Measurements from ENCODE around the gene OR4K13. TPM values are rescaled to one million over a fixed set of nuclear protein-coding genes. Genes with fewer than 3 reads are reported as not detected.

The OR4K13 gene
- not detected in 2 replicates for total RNA-seq
- long read RNA-seq: 0 reads

GRCh38 chr14:20035938-20036337 lies at the start of gene OR4K13:
Gene OR4K13 (minus strand): TSS chr14:20036038. CDS start chr14:20034758, 1,280 bp downstream.
- Mint-ChIP-seq H3K9me3 (peaks cover 9% of the 10 kb centered on the region), H3K27me3 (ENCODE audit: low read depth) (no peaks in the 10 kb centered on the region), H3K27ac (ENCODE audit: unreplicated experiment) (no peak within 1 kb of the TSS), H3K36me3 (ENCODE audit: low read depth) (peaks cover 5% of the 10 kb centered on the region), H3K4me1 (no peaks in the 10 kb centered on the region), H3K4me3 (no peak within 1 kb of the TSS)
- no peak for DNase-seq (ENCODE audit: low read depth, low spot score)
- TF ChIP-seq CTCF (conservative IDR thresholded peaks at IDR 0.05): no peak

GRCh38 chr14:20059745-20060144 lies 23.9 kb upstream of the OR4K13 start, which contains the start of gene OR4L1:
Gene OR4L1 (plus strand): TSS chr14:20060045. CDS start chr14:20060045, 0 bp downstream.
- H3K4me3 Mint-ChIP-seq: no peak within 1 kb of the TSS
- H3K9me3 Mint-ChIP-seq: peaks cover 21% of the 10 kb centered on the region
- DNase-seq (ENCODE audit: low read depth, low spot score): no peak
- H3K4me1 Mint-ChIP-seq: no peaks in the 10 kb centered on the region
- H3K27ac Mint-ChIP-seq (ENCODE audit: unreplicated experiment): no peak within 1 kb of the TSS
- no peak for TF ChIP-seq CTCF (conservative IDR thresholded peaks at IDR 0.05)
- peaks cover 2% of the 10 kb centered on the region for H3K36me3 Mint-ChIP-seq (ENCODE audit: low read depth)
- H3K27me3 Mint-ChIP-seq (ENCODE audit: low read depth): no peaks in the 10 kb centered on the region

GRCh38 chr14:20048202-20048601 lies 12.4 kb upstream of the OR4K13 start:
- Mint-ChIP-seq H3K4me1 (no peaks in the 10 kb centered on the region), H3K9me3 (peaks cover 18% of the 10 kb centered on the region)

GRCh38 chr14:20044243-20044642 lies 8.4 kb upstream of the OR4K13 start:
- no peak for DNase-seq (ENCODE audit: low read depth, low spot score)
- H3K27me3 Mint-ChIP-seq (ENCODE audit: low read depth): no peaks in the 10 kb centered on the region
- peaks cover 7% of the 10 kb centered on the region for H3K36me3 Mint-ChIP-seq (ENCODE audit: low read depth)
- no peaks in the 10 kb centered on the region for H3K4me1 Mint-ChIP-seq
- peaks cover 14% of the 10 kb centered on the region for H3K9me3 Mint-ChIP-seq
- H3K27ac Mint-ChIP-seq (ENCODE audit: unreplicated experiment): no peak overlapping the region
- no peak overlapping the region for H3K4me3 Mint-ChIP-seq
- no peak for TF ChIP-seq CTCF (conservative IDR thresholded peaks at IDR 0.05)

More at GRCh38 chr14:20048202-20048601, 12.4 kb upstream of the OR4K13 start:
- H3K27ac Mint-ChIP-seq (ENCODE audit: unreplicated experiment): no peak overlapping the region
- DNase-seq (ENCODE audit: low read depth, low spot score): no peak
- no peak overlapping the region for H3K4me3 Mint-ChIP-seq
- H3K27me3 Mint-ChIP-seq (ENCODE audit: low read depth): no peaks in the 10 kb centered on the region
- peaks cover 7% of the 10 kb centered on the region for H3K36me3 Mint-ChIP-seq (ENCODE audit: low read depth)
- TF ChIP-seq CTCF (conservative IDR thresholded peaks at IDR 0.05): no peak

- Mint-ChIP-seq H3K4me1 (no peaks in the 10 kb centered on the region), H3K4me3 (no peak overlapping the region), H3K27me3 (ENCODE audit: low read depth) (no peaks in the 10 kb centered on the region), H3K36me3 (ENCODE audit: low read depth) (peaks cover 5% of the 10 kb centered on the region), H3K9me3 (peaks cover 7% of the 10 kb centered on the region), H3K27ac (ENCODE audit: unreplicated experiment) (no peak overlapping the region)
- no peak for TF ChIP-seq CTCF (conservative IDR thresholded peaks at IDR 0.05)
- DNase-seq (ENCODE audit: low read depth, low spot score): no peak
Measured at GRCh38 chr14:20035449-20035848, 389 bp downstream of the OR4K13 start.

Measured in neural crest cell (in vitro differentiated cells).